Kidney epithelial cell (primary cell): ENCODE data around the gene MUL1. TPM values are rescaled to one million over a fixed set of nuclear protein-coding genes. Genes with fewer than 3 reads are reported as not detected.
"Not testable (repeated sequence)": the region's sequence is repeated elsewhere in the genome, so short reads cannot be mapped to it uniquely, and the experiment has no call there.

Experiments used
- DNase-seq: peaks from one replicate; pipeline ENCODE4 v3.0.0-alpha.2; 2010; ENCODE audit warnings: low read depth
- H3K27me3 ChIP-seq: 2 replicates; pipeline ENCODE4 v1.6.0; 2011; ENCODE audit warnings: low read length; ENCODE audit not compliant: control insufficient read depth, insufficient read depth
- H3K36me3 ChIP-seq: 2 replicates; pipeline ENCODE4 v1.5.1; 2011; ENCODE audit warnings: low read length; ENCODE audit not compliant: control insufficient read depth, insufficient read depth
- H3K4me3 ChIP-seq: 2 replicates; pipeline ENCODE4 v1.5.1; 2011; ENCODE audit warnings: low read depth, mild to moderate bottlenecking, control low read depth, low read length
- CTCF ChIP-seq: IDR thresholded peaks from 2 replicates; pipeline ENCODE4 v1.5.1; 2011; ENCODE audit warnings: mild to moderate bottlenecking, moderate library complexity, low read length, control low read depth, inconsistent platforms; ENCODE audit not compliant: insufficient read depth, poor library complexity, severe bottlenecking
- total RNA-seq: library from RNA; depleted of rRNA; stranded (reverse); fragments of >200 nt; gene quantifications from 2 replicates; pipeline ENCODE4 v1.2.3, GENCODE V29; 2015

The MUL1 gene
- total RNA-seq, 1 donor from 2014 or later = 43.0 TPM

GRCh38 chr1:20505488-20505887 is 2.5 kb downstream of the MUL1 start:
- H3K4me3 ChIP-seq = no peak overlapping the region
- no peaks in the 10 kb centered on the region for H3K36me3 ChIP-seq
- H3K27me3 ChIP-seq = no peaks in the 10 kb centered on the region
- TF ChIP-seq CTCF = no peak
- no peak for DNase-seq

DNA sequence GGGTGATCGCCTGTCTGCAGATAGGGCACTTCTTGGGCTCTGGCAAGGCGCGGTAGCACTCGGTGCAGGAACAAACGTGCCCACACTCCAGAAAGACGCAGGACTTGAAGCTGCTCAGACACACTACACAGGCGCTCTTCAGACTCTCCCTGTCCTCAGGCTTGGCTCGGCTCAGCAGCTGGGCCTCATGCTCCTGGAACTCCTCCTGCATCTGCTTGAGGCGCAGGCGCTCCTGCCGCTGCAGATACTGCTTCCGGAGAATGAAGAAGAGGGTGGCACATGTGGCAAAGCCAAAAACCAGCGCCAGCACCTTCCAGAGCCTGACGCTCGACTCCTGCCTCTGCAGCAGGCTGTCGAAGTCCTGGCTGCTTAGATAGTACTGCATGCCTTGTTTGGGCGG is 7.2 kb downstream of the MUL1 start:
- TF ChIP-seq CTCF = no peak
- H3K27me3 ChIP-seq = no peaks in the 10 kb centered on the region
- DNase-seq = no peak
- no peak overlapping the region for H3K4me3 ChIP-seq
- no peaks in the 10 kb centered on the region for H3K36me3 ChIP-seq

GRCh38 chr1:20499718-20500117 is 8.2 kb downstream of the MUL1 start:
- Histone ChIP-seq H3K27me3 (no peaks in the 10 kb centered on the region), H3K4me3 (no peak overlapping the region), H3K36me3 (no peaks in the 10 kb centered on the region)
- no peak for DNase-seq
- no peak for TF ChIP-seq CTCF

- no peak overlapping the region for H3K4me3 ChIP-seq
- no peak for DNase-seq
- TF ChIP-seq CTCF = no peak
- H3K36me3 ChIP-seq = no peaks in the 10 kb centered on the region
- H3K27me3 ChIP-seq = no peaks in the 10 kb centered on the region
Measured at GRCh38 chr1:20499105-20499504, 8.8 kb downstream of the MUL1 start.

- Histone ChIP-seq H3K4me3 (no peak overlapping the region), H3K27me3 (no peaks in the 10 kb centered on the region), H3K36me3 (no peaks in the 10 kb centered on the region)
- DNase-seq = no peak
- TF ChIP-seq CTCF = no peak
Measured at GRCh38 chr1:20498116-20498515, 9.8 kb downstream of the MUL1 start.

DNA sequence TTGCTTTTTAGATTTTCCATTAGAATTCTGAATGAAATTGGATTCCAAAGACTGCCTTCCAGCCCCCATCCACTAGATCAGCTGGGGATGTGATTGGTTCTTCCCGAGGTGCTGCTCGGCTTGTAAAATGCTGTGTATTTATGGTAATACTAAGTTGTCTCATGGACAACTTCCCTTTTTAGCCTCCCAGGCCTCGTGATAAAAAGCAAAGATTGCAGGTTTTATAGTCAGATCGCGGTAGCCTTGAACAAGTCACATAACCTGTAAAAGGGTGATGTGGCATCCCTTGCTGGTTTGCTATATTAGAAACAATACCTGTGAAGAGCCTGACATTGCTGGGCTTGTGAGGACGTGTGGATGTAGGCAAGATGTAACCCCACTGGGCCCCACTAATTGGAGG is 10.4 kb downstream of the MUL1 start:
- Histone ChIP-seq H3K36me3 (no peaks in the 10 kb centered on the region), H3K27me3 (no peaks in the 10 kb centered on the region), H3K4me3 (no peak overlapping the region)
- no peak for DNase-seq
- TF ChIP-seq CTCF = no peak

DNA sequence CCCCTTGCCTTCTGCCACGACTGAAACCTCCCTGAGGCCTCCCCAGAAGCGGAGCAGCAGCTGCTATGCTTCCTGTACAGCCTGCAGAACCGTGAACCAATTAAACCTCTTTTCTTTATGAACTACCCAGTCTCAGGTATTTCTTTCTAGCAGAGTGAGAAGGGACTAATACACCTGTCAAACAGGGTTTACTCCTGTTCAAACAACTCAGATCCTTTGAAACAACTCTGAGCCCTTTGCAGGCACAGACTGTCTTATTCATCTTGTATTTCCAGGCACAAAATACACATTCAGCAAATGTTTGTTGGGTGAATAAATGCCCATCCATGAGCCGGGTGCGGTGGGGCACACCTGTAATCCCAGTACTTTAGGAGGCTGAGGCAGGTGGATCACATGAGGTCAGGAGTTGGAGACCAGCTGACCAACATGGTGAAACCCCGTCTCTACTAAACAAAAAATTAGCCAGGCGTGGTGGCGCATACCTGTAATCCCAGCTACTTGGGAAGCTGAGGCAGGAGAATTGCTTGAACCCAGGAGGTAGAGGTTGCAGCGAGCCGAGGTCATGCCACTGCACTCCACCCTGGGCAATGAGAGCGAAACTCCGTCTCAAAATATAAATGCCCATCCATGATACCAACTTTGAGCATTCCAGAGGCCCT is 11.1 kb downstream of the MUL1 start:
- H3K36me3 ChIP-seq, DNase-seq, H3K27me3 ChIP-seq, H3K4me3 ChIP-seq: not testable (repeated sequence)
